DMS79 treated with DMSO at 0.1 percent for 48 hours (cell line): ENCODE results near the gene SLC31A1.
"Not testable (repeated sequence)": the region's sequence is repeated elsewhere in the genome, so short reads cannot be mapped to it uniquely, and the experiment has no call there.

Experiments used
- DNase-seq: peaks from one replicate; lab custom pipeline; 2025; lab: John Stamatoyannopoulos, UW

SLC31A1 gene

DNA sequence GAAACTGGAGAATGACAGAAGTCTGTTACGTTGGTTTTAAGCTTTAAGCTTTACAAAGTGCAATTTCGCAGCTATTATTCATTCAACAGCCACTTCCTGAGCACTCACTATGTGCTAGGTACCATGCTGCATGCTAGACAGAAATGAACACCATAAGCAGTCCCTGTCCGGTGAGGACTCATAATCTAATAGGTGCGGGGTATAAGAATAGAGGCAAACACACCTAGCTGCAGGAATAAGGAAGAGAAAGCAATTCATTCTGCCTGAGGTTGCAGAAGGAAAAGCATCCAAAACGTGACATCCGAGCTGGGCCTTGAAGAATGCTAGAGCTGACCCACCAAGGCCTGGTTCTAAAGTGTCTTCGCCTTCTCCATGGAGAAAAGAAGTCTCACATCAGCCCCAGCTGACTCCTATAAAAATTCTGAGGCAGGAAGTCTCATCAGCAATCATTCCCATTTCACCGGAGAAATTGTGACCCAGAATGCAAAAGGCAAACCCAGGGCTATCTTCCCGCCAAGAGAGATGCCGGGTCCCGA lies 809 bp upstream of the SLC31A1 start:
- DNase-seq: no peak

DNA sequence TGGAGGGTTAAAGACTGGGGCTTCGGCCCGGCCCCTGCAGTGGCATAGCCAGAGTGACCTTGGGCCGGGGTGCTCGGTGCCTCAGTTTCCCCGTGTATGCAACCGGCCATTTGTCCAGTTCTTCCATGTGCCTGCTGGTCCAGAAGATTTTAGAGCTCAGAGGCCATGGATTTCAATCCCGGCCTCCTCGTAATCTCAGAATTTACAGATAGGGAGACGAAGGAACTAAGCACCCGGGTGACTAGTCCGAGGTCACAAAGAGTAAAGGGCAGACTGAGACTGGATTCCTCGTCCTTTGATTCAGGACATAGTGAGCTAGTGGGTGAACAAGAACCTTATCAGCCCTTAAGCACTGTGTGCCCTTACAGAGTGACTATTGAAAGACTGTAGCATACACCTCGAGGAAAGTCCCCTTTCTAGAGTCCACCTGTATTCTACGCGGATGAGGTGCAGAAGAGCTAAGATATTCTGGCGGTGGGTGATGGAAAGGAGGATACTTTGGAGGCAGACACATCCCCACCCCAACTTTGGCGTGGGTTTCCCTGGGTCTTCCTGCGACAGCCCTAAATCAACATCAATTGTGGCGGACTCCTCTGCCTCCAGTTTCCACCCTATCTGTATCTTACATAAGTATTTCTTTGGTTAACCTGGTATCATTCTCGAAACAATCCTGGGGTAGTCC lies 597 bp downstream of the SLC31A1 start:
- peak; percentile 39 for DNase-seq

DNA sequence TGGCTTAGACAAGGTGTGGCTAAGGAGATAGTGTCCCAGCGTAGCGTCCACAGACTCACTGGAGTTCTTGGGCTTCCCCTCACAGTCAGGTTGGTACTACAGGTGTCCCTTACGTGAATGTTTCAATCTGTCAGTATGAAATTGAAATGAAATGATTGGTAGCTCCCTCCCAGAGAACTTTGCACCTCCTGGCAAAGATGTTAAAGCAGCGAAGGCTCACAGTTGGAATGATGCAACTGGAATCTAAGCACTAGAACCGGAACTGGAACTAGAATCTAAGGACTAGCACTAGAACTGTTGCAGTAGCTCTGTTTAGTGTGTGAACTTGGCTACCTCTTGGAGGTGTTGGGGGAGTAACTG lies 1.1 kb downstream of the SLC31A1 start:
- no peak for DNase-seq

DNA sequence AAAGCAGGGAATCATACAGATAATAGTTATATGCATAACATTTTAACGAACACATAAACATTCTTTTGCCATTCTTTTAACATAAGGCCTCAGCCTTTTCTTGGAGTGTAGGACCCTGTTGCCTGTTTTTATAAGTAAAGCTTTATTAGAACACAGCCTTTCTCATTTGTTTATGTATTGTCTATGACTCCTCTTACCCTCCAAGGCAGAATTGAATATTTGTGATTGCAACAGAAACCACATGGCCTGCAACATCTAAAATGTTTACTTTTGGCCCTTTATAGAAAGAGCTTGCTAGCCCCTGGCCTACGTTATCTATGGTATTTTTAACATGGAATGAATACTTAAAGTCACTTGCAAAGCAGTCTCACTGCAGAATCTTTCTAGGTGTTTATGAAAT lies 2.6 kb downstream of the SLC31A1 start:
- no peak for DNase-seq

DNA sequence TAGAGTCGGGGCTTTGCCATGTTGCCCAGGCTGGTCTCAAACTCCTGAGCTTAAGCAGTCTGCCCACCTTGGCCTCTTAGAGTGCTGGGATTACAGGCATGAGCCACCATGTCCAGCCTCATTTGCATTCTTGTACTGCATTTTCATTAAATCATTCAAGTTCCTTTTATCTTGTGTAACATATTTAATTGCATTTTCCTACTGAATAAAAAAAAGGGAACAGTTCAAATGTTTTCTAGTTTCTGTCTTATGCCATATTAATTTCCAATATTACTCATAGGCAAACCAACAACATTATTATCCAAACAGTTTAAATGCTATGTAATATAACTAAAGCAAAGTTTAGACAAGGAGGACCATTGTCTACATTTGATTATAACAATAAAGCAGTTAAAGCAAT lies 6.1 kb downstream of the SLC31A1 start:
- no peak for DNase-seq

DNA sequence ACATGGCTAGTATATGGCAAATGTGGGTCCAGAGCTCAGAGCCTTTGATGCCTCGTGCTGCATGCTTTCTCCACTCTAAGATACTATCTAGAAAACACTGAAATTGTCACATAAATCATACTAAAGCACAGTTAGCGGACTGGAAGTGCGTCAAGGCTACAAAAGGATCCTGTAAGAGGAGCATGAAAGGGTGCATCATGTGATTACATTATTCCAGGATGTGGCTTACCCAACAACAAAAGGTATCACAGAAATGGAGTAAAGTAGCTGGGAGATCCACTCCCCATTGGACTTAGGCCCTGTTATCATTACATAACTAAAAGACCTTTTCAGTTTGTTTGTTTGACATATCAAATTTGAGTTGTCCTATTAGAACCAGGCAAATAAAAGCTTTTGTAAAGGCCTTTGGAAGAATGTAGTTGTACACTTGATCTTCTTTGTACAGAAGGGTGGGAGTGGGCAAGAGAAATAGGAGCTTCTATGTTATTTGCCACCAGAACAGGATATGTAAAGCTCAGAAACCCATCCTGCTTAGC lies 6.9 kb downstream of the SLC31A1 start:
- no peak for DNase-seq

DNA sequence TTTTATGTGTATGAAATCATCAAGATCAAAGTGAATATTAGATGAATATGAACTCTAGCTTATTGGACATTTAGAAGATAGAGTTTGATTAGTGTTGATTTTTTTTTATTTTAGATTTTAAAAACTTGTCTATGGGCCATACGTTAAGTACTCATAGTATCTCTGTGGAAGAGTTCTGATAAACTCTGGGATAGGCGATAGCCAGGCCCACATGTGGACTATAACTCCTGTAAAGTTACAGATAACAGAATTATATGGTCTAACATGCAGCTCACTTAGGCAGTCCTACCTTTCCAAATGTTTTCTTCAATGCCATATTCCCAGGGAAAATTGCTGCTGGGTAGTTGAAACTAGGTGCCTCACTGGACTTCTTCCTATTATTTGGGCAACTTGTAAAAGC lies 10.4 kb downstream of the SLC31A1 start:
- no peak for DNase-seq

DNA sequence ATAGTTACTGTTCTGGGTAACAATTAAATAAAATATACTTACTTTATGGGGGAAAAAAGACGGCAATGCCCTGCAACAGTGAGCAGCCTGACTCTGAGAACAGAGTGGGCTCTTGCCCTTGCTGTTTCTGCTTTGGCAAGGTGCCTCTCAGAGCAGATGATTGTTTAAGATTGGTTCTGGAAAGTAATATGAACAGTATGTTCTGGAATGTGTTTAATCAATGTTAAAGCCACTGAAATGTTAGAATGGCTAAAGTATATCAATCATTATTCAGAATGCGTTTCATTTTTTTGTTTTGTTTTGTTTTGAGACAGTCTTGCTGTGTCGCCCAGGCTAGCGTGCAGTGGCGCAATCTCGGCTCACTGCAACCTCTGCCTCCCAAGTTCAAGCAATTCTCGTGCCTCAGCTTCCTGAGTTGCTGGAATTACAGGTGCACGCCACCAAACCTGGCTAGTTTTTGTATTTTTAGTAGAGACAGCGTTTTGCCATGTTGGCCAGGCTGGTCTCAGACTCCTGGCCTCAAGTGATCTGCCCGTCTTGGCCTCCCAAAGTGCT lies 14.4 kb downstream of the SLC31A1 start:
- not testable (repeated sequence) for DNase-seq

DNA sequence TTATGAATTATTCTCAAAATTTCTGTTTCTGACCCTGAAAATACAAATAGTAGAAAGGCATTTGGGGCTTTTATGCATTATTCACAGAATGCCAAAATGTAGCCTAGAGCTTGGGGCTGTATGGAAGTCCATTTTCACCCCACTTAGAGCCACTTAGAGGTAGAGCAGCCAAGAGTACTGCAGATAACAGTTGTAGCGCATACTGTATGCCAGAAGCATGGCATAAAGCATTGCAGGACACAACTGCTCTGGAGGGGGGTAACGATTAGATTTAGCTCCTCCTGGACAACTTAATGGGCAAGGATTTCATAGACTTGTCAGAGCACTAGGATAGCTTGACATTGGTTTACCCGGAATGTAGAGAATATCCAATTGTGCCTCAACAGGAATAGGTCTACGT lies 15.7 kb downstream of the SLC31A1 start:
- no peak for DNase-seq

DNA sequence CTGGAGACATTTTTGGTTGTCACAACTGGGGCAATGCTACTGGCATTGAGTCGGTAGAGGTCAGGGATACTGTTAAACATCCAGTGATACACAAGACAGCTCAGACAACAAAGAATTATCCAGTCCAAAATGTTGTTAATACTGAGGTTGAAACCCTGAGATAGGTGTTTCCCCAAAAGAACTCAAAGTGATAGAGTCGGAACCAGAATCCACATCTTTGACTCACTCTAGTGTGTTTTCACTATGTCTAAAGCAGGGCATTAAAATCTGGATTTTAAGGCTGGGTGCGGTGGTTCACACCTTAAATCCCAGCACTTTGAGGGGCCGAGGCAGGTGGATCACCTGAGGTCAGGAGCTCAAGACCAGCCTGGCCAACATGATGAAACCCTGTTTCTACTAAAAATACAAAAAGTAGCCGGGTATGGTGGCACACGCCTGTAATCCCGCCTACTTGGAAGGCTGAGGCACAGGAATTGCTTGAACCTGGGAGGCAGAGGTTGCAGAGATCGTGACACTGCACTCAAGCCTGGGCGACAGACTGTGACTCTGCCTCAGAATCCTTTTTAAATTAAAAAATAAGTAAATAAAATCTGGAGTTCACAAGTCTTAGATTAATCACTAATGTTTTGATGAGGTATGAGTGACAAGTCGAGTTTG lies 17.0 kb downstream of the SLC31A1 start:
- DNase-seq: no peak

DNA sequence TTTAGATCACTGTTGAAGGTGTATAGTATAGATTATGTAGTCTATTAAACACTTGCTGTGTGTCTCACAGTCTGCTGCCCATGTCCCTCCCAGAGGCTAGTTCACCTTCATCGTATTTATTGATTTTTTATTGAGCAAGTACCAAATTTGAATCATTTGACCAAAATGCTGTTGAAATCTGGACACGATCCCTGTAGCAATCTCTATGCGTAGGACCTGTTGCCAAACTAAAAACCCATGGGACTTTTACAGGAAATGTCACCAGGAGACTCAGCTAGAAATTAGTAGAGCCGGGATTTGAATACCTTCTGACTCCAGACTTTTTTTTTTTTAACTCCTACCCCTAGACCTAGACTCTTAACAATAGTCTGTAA lies 17.5 kb downstream of the SLC31A1 start:
- no peak for DNase-seq

DNA sequence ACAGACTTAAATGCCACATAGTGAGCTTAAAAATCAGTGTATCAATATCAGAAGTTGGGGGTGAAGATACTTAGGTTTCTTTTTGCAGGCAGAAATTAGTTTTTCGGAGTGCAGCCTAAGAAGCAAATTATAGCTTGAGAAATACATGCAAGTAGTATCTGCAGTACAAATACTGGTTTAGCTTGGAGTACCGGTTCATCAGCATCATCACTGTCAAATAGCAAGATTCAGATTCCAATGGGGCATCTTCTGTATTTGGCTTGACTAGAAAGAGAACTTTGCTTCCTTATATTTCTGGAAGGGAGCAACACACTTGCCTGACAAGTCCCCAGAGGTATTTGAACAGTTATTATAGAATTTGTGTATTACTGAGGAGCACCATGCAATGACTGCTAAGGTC lies 19.8 kb downstream of the SLC31A1 start:
- DNase-seq: no peak

DNA sequence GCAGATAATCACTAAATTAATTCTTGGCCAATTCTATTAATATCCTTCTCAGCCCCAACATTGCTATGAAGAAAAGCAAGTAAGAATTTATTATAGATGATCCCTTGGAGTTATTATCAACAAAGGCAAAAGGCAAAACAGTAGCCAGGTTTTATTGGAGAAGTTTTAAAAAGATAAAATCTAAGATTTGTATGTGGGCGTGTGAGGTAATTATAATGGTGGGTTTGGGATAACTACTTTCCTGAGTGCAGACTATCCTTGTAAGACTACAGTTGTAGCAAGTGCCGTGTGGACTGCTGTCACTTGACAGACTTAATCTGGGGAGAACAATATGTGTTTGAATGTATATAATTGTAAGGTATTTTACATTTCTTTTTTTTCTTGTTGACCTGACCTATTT lies 23.2 kb downstream of the SLC31A1 start:
- no peak for DNase-seq

DNA sequence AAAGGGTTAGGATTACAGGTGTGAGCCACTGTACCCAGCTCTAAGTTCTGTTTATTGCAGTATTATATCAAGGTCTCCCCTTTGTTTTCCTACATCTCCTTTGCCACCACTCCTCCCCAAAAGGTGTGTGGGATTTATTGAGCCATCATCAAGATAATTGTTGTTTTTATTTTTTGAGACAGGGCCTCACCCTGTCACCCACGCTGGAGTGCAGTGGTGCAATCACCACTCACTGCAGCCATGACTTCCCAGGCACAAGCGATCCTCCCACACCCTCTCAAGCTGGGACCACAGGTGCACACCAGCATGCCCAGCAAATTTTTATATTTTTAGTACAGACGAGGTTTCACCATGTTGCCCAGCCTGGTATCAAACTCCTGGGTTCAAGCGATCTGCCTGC lies 24.6 kb downstream of the SLC31A1 start:
- no peak for DNase-seq

DNA sequence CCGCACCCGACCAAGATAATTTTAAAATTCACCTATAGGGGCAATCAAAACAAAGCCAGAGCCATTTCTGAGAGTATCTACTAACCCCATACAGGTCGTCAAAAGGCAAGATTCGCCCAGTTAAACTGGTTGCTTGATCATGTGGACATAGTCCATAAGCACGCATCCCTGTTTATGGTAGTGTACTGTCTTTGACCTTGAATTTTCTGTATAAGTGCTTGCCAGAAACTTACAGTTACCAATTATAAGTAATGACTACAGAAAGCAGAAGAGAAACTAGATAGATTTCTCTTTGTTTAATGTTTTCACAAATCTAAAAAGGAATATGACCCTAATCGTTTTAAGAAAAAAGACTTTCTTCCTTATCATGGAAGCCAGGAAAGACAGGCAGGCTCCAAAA lies 25.6 kb downstream of the SLC31A1 start:
- DNase-seq: no peak

DNA sequence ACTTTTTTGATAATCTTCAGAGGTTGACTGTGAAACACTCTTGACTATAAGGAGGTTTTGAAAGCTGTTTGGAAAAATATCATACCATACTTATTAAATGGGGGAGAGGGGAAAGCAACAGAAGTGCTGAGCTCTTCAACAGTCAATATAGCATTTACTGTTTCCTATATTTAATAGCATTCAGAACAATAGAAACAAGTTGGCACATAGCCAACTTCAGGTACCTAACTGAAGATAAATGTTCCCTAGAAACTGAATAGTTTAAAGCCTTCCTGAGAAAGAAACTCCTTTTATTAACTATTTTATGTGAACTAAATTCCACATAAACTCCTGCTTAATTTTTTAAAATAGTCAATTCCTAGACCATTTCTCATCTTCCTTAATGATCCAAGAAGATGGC lies 26.3 kb downstream of the SLC31A1 start:
- DNase-seq: no peak

DNA sequence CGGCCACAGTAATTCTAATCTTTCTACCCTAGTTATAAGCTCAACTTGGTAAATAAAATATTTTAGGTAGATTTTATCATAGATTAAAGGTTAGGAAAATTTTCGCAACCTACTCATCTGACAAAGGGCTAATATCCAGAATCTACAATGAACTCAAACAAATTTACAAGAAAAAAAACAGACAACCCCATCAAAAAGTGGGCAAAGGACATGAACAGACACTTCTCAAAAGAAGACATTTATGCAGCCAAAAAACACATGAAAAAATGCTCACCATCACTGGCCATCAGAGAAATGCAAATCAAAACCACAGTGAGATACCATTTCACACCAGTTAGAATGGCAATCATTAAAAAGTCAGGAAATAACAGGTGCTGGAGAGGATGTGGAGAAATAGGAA lies 28.3 kb downstream of the SLC31A1 start:
- DNase-seq: not testable (repeated sequence)

DNA sequence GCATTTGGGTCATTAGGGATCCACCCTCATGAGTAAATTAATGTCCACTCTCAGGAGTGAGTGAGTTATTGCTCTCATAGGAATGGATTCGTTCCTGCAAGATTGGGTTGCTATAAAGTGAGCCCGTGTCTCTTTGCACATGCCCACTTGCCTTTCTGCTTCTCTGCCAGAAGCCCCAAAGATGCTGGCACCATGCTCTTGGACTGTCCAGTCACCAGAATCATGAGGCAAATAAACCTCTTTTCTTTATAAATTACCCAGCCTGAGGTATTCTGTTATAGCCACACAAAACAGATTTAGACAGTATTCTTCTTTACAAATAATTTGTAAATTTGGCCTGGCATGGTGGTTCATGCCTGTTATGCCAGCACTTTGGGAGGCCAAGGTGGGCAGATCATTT lies 29.5 kb downstream of the SLC31A1 start:
- DNase-seq: no peak

DNA sequence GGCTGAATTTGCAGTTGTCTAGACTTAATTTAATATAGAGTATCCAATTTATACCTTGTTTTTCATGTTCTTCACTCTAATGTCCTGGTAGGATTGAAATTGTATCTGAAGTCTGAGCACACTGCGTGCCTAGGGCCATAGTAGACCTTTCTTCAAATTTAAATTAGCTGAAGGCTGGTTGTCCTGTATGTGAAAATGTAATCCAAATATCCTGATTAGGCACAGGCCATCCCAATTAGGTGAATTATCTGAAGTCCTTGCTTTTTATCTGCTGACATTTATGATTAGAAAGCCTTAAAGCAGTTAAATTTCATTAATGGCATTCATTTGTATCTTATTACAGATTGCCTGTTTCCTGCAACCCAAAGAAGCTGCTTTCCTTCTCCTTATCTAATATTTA lies 33.6 kb downstream of the SLC31A1 start:
- DNase-seq: no peak

DNA sequence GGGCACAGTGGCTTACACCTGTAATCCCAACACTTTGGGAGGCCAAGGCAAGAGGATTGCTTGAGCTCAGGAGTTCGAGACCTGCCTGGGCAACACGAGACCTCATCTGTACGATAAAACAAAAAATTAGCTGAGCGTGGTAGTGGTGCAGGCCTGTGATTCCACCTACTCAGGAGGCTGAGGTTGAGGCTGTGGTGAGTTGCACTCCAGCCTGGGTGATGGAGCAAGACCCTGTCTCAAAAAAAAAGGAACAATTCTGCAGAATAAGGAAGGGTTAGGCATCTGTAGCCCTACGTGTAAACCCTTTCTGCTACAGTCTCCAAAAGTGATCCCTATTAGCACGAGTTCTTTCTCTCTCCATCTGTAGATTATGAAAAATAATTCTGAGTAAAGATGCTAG lies 34.1 kb downstream of the SLC31A1 start:
- no peak for DNase-seq

DNA sequence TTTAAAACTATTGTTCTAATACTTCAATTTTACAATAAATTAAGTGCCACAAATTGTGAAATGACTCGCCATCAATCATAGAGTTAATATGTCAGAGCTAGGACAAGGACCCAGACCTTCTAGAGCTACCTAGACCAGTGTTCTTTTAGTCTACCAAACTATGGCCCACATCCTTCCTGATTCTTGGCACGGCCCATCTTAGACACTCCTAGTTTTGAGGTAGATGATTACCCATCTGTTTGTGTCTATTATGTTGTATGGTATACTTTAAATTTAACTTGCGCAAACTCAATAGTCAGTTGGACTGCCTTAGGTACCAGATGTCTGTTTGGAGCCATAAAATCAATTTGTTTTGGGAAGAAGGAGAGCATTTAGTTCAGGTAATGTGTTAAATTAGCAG lies 36.5 kb downstream of the SLC31A1 start:
- no peak for DNase-seq

DNA sequence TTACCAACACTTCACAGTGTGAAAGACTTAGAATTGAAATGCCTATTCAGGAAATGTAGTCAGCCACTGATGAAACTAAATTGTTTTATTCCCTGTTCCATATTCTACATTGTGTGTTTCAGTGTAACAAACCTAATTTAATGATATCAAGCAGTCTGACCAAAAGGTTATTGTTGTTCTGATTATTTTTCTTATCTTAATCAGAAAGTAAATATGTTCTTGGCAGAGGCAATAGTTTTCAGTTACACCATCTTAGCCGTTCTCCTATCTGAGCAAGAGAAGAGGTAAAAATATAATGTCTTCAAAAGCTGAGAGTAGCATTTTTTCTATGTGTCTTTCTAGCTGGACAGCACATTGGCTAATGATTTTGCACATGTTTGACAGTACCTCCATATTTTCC lies 36.9 kb downstream of the SLC31A1 start:
- no peak for DNase-seq

DNA sequence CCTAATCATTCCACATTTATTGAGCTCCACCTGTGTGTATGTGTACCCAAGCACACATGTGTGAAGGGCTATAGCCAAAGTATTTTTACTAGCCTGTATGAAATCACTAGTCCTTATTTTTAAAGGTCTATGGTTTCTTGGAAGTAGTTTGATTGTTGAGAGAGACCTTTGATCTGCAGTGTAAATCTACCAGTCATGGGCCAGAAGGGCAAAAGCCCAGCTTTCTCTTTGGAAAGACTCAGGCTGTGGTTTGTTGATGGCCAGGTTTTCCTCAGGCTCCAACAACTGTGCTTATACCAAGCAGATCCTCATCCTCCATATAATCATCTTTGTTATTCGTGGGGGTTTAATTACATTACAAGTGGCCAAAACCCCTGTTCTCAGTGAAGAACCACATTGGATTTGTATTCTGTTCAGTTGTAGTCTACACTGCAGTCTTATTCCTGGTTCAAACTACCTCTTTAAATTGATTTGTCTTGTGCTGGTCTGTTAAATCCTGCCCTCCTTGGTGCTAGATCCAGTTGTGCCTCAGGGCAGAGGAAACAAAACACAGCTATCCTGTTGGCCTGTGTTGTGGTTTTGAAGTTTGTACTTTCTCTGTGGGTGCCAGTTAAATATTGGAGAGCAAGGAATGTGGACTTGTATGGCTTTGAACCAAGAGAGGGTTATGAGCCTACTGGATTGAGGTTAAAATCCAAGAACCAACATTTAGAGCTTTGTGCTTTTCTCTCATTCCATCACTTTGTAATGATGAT lies 40.8 kb downstream of the SLC31A1 start:
- DNase-seq: no peak
